ENCODE measurements around the gene ZC2HC1C. TPM values are rescaled to one million over a fixed set of nuclear protein-coding genes. Genes with fewer than 3 reads are reported as not detected.

ZC2HC1C gene
- total and polyA plus RNA-seq, 2 experiments from 2014 or later: 1.7 to 3.8 TPM

GRCh38 chr14:75123991-75124390 is 54.5 kb downstream of the ZC2HC1C start:
- H3K4me1 ChIP-seq (ENCODE audit: insufficient read depth): no peaks in the 10 kb centered on the region

DNA sequence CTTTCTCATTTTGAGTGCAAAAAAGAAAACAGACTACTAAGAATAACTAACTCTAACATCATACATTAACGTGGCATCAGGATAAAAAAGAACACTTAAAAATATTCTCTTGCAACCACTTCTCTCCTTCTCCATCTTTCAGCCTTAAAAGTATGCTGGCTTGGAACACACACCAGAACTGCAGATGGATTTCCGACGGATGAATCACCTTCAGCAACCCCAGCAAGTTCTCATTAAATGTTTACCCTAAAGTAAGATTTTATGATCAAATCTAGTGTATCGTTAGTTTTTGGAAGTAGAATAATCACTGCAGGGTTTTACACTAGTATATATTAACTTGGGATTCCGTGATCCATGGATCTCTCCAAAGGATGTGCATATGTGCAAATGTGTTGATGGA is 56.2 kb downstream of the ZC2HC1C start:
- Histone ChIP-seq H3K4me3 (no peak overlapping the region), H4K20me1 (ENCODE audit: insufficient read depth, poor library complexity, severe bottlenecking) (no peaks in the 10 kb centered on the region), H3K4me2 (peak overlapping the region; percentile 79), H3K4me1 (ENCODE audit: insufficient read depth) (no peaks in the 10 kb centered on the region), H3K27me3 (no peaks in the 10 kb centered on the region), H3K27ac (no peak overlapping the region), H3K36me3 (replicated peaks; ENCODE audit: insufficient read depth, low read depth) (no peaks in the 10 kb centered on the region), H3K9me2 (replicated peaks; ENCODE audit: insufficient read depth) (no peaks in the 10 kb centered on the region), H3K79me2 (peaks cover 8% of the 10 kb centered on the region), H3K9me3 (ENCODE audit: low read depth) (no peaks in the 10 kb centered on the region), H2AFZ (no peak overlapping the region)
- DNase-seq (ENCODE audit: low spot score): no peak
- 70% methylated on average over 5 of the region's 5 CpGs for WGBS (ENCODE audit: low lambda C conversion rate, missing lambda C conversion rate)
- TF ChIP-seq EZH2phosphoT487 (IDR thresholded peaks at IDR 0.05; ENCODE audit: low read depth, severe bottlenecking, unreplicated experiment) (no peak), CTCF (IDR thresholded peaks at IDR 0.05; ENCODE audit: poor library complexity) (no peak), EZH2 (IDR thresholded peaks at IDR 0.05; ENCODE audit: borderline replicate concordance) (no peak)

More at GRCh38 chr14:75123991-75124390, 54.5 kb downstream of the ZC2HC1C start:
- Histone ChIP-seq H3K4me3 (no peak overlapping the region), H3K27ac (no peak overlapping the region), H3K4me2 (no peak overlapping the region), H2AFZ (no peak overlapping the region), H4K20me1 (ENCODE audit: insufficient read depth, poor library complexity, severe bottlenecking) (no peaks in the 10 kb centered on the region), H3K9me2 (replicated peaks; ENCODE audit: insufficient read depth) (no peaks in the 10 kb centered on the region), H3K27me3 (no peaks in the 10 kb centered on the region), H3K36me3 (replicated peaks; ENCODE audit: insufficient read depth, low read depth) (no peaks in the 10 kb centered on the region), H3K9me3 (ENCODE audit: low read depth) (no peaks in the 10 kb centered on the region), H3K79me2 (peaks cover 8% of the 10 kb centered on the region)
- WGBS (ENCODE audit: low lambda C conversion rate, missing lambda C conversion rate): 58% methylated on average over 7 of the region's 7 CpGs
- TF ChIP-seq EZH2phosphoT487 (IDR thresholded peaks at IDR 0.05; ENCODE audit: low read depth, severe bottlenecking, unreplicated experiment) (no peak), EZH2 (IDR thresholded peaks at IDR 0.05; ENCODE audit: borderline replicate concordance) (no peak), CTCF (IDR thresholded peaks at IDR 0.05; ENCODE audit: poor library complexity) (no peak)
- DNase-seq (ENCODE audit: low spot score): peak; percentile 12

DNA sequence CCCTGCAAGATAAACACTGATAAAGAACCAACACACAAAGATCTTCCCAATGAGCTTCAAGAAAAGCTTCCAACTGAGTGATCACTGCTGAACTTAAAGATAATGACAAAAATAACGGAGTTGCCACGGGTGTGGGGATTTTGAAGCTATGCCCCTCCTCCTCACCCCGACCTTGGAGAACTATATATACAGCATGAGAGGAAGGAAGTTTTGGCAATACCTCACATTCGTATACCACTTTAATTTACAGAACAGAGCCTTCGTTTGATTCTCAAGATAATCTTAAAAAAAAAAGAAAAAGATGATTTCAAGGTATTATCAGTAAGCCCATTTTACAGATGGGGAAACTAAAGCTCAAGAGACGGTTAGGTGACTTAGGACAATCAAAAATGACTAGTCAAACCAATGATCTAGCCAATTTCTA is 56.7 kb downstream of the ZC2HC1C start:
- H3K79me2 ChIP-seq: peaks cover 8% of the 10 kb centered on the region
- no peaks in the 10 kb centered on the region for H3K4me1 ChIP-seq (ENCODE audit: insufficient read depth)
- peak overlapping the region; percentile 91 for H3K27ac ChIP-seq
- H2AFZ ChIP-seq: peak overlapping the region; percentile 77
- H3K27me3 ChIP-seq: no peaks in the 10 kb centered on the region
- WGBS (ENCODE audit: low lambda C conversion rate, missing lambda C conversion rate): 52% methylated on average over 6 of the region's 6 CpGs
- no peaks in the 10 kb centered on the region for H3K9me2 ChIP-seq (replicated peaks; ENCODE audit: insufficient read depth)
- H3K36me3 ChIP-seq (replicated peaks; ENCODE audit: insufficient read depth, low read depth): no peaks in the 10 kb centered on the region
- H4K20me1 ChIP-seq (ENCODE audit: insufficient read depth, poor library complexity, severe bottlenecking): no peaks in the 10 kb centered on the region
- DNase-seq (ENCODE audit: low spot score): no peak
- no peaks in the 10 kb centered on the region for H3K9me3 ChIP-seq (ENCODE audit: low read depth)
- H3K4me2 ChIP-seq: peak overlapping the region; percentile 79
- H3K4me3 ChIP-seq: peak overlapping the region; percentile 63
- TF ChIP-seq CTCF (IDR thresholded peaks at IDR 0.05; ENCODE audit: poor library complexity): no peak
- no peak for TF ChIP-seq EZH2phosphoT487 (IDR thresholded peaks at IDR 0.05; ENCODE audit: low read depth, severe bottlenecking, unreplicated experiment)
- no peak for TF ChIP-seq EZH2 (IDR thresholded peaks at IDR 0.05; ENCODE audit: borderline replicate concordance)

Measured in hepatocyte (in vitro differentiated cells).